H1 (cell line): ENCODE measurements around the gene KCMF1. TPM values are rescaled to one million over a fixed set of nuclear protein-coding genes. Genes with fewer than 3 reads are reported as not detected.

Experiments
- CTCF ChIA-PET: fragments of 300-600 bp; sonication (Branson Sonifier 250); formaldehyde crosslinking; loops from one replicate; lab custom pipeline; 2021; ENCODE audit not compliant: partially characterized antibody; lab: Charles Lee
- POLR2A ChIA-PET: fragments of 300-600 bp; sonication (Branson Sonifier 250); formaldehyde crosslinking; loops from one replicate; lab custom pipeline; 2021; ENCODE audit warnings: inconsistent platforms; ENCODE audit not compliant: partially characterized antibody; lab: Charles Lee
- DNase-seq, 2 experiments: peaks; one replicate each; pipeline versions ENCODE4 v3.0.0 to v3.0.0-alpha.2; 2010 to 2022; ENCODE audit warnings: low spot score in 2 of 2, low read depth in 1 of 2, mixed read lengths in 1 of 2
- FAIRE-seq: peaks from 2 replicates; lab custom pipeline; 2011; peaks lifted over from hg19 to GRCh38; lab: Jason Lieb, UNC
- H2AFZ ChIP-seq: 2 replicates; pipeline ENCODE4 v1.8.1; 2012; ENCODE audit warnings: low read length, inconsistent platforms
- H2AK5ac ChIP-seq: 2 replicates; pipeline ENCODE4 v1.6.1; 2013; ENCODE audit warnings: low read depth, low read length
- H2BK120ac ChIP-seq: replicated peaks from 2 replicates; pipeline ENCODE3; 2013; ENCODE audit warnings: low read depth, low read length, inconsistent platforms
- H2BK12ac ChIP-seq: 2 replicates; pipeline ENCODE4 v1.6.1; 2013; ENCODE audit warnings: low read depth, low read length
- H2BK15ac ChIP-seq: 2 replicates; pipeline ENCODE4 v1.6.1; 2013; ENCODE audit warnings: low read length
- H2BK20ac ChIP-seq: 2 replicates; pipeline ENCODE4 v1.6.1; 2013; ENCODE audit warnings: low read length
- H2BK5ac ChIP-seq: 2 replicates; pipeline ENCODE4 v1.6.1; 2013; ENCODE audit warnings: low read depth, low read length
- H3K14ac ChIP-seq: 2 replicates; pipeline ENCODE4 v1.6.1; 2013; ENCODE audit warnings: inconsistent platforms; ENCODE audit not compliant: insufficient read length
- H3K18ac ChIP-seq: 2 replicates; pipeline ENCODE4 v1.6.1; 2013; ENCODE audit warnings: low read length; ENCODE audit errors: extremely low read depth
- H3K23ac ChIP-seq: 2 replicates; pipeline ENCODE4 v1.6.1; 2013; ENCODE audit warnings: inconsistent platforms; ENCODE audit not compliant: insufficient read length
- H3K23me2 ChIP-seq: 2 replicates; pipeline ENCODE4 v1.6.1; 2013; ENCODE audit warnings: low read depth, low read length
- H3K27ac ChIP-seq: 2 replicates; pipeline ENCODE4 v1.6.1; 2011; ENCODE audit warnings: low read depth, low read length, inconsistent platforms
- H3K27me3 ChIP-seq, 4 experiments: replicated peaks in 1 of 4; 1 replicate in 1 of 4; 2 replicates in 3 of 4; pipeline versions ENCODE4 v1.6.1 to v1.8.1; 2011 to 2013; ENCODE audit warnings: low read length in 3 of 4, mild to moderate bottlenecking in 3 of 4, inconsistent platforms in 2 of 4, mixed read lengths in 2 of 4, moderate library complexity in 1 of 4; ENCODE audit not compliant: control insufficient read depth in 3 of 4, insufficient read depth in 3 of 4; ENCODE audit errors: extremely low read depth in 1 of 4
- H3K36me3 ChIP-seq, 4 experiments: 2 replicates each; pipeline versions ENCODE4 v1.6.1 to v1.8.1; 2011 to 2013; ENCODE audit warnings: mild to moderate bottlenecking in 4 of 4, low read length in 3 of 4, moderate library complexity in 2 of 4, control low read depth in 1 of 4, inconsistent platforms in 1 of 4; ENCODE audit not compliant: insufficient read depth in 4 of 4, control insufficient read depth in 2 of 4
- H3K4ac ChIP-seq: replicated peaks from 2 replicates; pipeline ENCODE3; 2013; ENCODE audit warnings: low read length, low read depth, mixed read lengths, inconsistent platforms; ENCODE audit not compliant: insufficient read length
- H3K4me1 ChIP-seq, 4 experiments: replicated peaks in 1 of 4; 1 replicate in 1 of 4; 2 replicates in 3 of 4; pipeline versions ENCODE4 v1.6.1 to v1.8.1; 2011 to 2013; ENCODE audit warnings: low read length in 3 of 4, inconsistent platforms in 2 of 4, mixed read lengths in 1 of 4; ENCODE audit not compliant: insufficient read depth in 4 of 4, control insufficient read depth in 3 of 4
- H3K4me2 ChIP-seq, 2 experiments: 2 replicates each; pipeline versions ENCODE4 v1.6.1 to v1.8.1; 2011 to 2013; ENCODE audit warnings: low read depth in 2 of 2, low read length in 2 of 2, control low read depth in 1 of 2, inconsistent platforms in 1 of 2, mild to moderate bottlenecking in 1 of 2; ENCODE audit not compliant: insufficient read depth in 1 of 2
- H3K4me3 ChIP-seq, 4 experiments: fragments of 200-600, 300-600 bp in 1 of 4; sonication (generic), shearing (Covaris generic), sonication (Bioruptor Twin) in 1 of 4; 2 replicates each; pipeline versions ENCODE4 v1.5.1 to v1.8.1; 2011 to 2016; ENCODE audit warnings: low read length in 4 of 4, low read depth in 3 of 4, control low read depth in 2 of 4, inconsistent platforms in 2 of 4, mild to moderate bottlenecking in 2 of 4, mixed read lengths in 1 of 4, moderate library complexity in 1 of 4; ENCODE audit not compliant: insufficient read depth in 2 of 4; ENCODE audit errors: extremely low read depth in 1 of 4
- H3K56ac ChIP-seq: replicated peaks from 2 replicates; pipeline ENCODE3; 2013; ENCODE audit warnings: low read depth, mild to moderate bottlenecking, mixed read lengths, low read length, inconsistent platforms; ENCODE audit not compliant: insufficient read length
- H3K79me1 ChIP-seq: 2 replicates; pipeline ENCODE4 v1.6.1; 2013; ENCODE audit warnings: low read depth, low read length, control low read depth
- H3K79me2 ChIP-seq, 2 experiments: 2 replicates each; pipeline versions ENCODE4 v1.6.1 to v1.8.1; 2012 to 2013; ENCODE audit warnings: low read length in 2 of 2, mild to moderate bottlenecking in 2 of 2, inconsistent platforms in 1 of 2; ENCODE audit not compliant: insufficient read depth in 2 of 2, control insufficient read depth in 1 of 2
- H3K9ac ChIP-seq, 4 experiments: replicated peaks in 1 of 4; 1 replicate in 1 of 4; 2 replicates in 3 of 4; pipeline versions ENCODE4 v1.6.1 to v1.8.1; 2011 to 2013; ENCODE audit warnings: low read depth in 3 of 4, low read length in 3 of 4, control low read depth in 2 of 4, mild to moderate bottlenecking in 2 of 4, moderate library complexity in 2 of 4, inconsistent platforms in 1 of 4; ENCODE audit errors: extremely low read depth in 1 of 4
- H3K9me3 ChIP-seq, 2 experiments: 2 replicates each; pipeline versions ENCODE4 v1.6.1 to v1.8.1; 2012 to 2013; ENCODE audit warnings: mild to moderate bottlenecking in 2 of 2, moderate library complexity in 2 of 2, control low read depth in 1 of 2, inconsistent platforms in 1 of 2, low read depth in 1 of 2, low read length in 1 of 2, mixed read lengths in 1 of 2; ENCODE audit not compliant: insufficient read depth in 2 of 2
- H4K20me1 ChIP-seq, 2 experiments: replicated peaks in 1 of 2; 2 replicates each; pipeline versions ENCODE3 to v1.8.1; 2011 to 2013; ENCODE audit warnings: inconsistent platforms in 2 of 2, low read length in 2 of 2, mild to moderate bottlenecking in 1 of 2; ENCODE audit not compliant: insufficient read depth in 2 of 2, control insufficient read depth in 1 of 2
- H4K5ac ChIP-seq: 2 replicates; pipeline ENCODE4 v1.6.1; 2013; ENCODE audit warnings: low read length, low read depth, mixed read lengths, inconsistent platforms; ENCODE audit not compliant: insufficient read length
- H4K8ac ChIP-seq: 2 replicates; pipeline ENCODE4 v1.8.0; 2013; ENCODE audit warnings: mild to moderate bottlenecking, moderate library complexity, low read length, inconsistent platforms; ENCODE audit not compliant: insufficient read depth; ENCODE audit errors: extremely low read depth
- H4K91ac ChIP-seq: replicated peaks from 2 replicates; pipeline ENCODE3; 2013; ENCODE audit warnings: low read length, mixed read lengths, inconsistent platforms; ENCODE audit not compliant: insufficient read length
- ATF2 ChIP-seq: IDR thresholded peaks from 2 replicates; pipeline ENCODE4 v1.6.1; 2012; ENCODE audit warnings: low read length, inconsistent platforms
- GTF2F1 ChIP-seq: IDR thresholded peaks from 2 replicates; pipeline ENCODE4 v1.6.1; 2012; ENCODE audit warnings: low read depth, low read length, improper control_type of control experiment, borderline replicate concordance
- JUND ChIP-seq: IDR thresholded peaks from 2 replicates; pipeline ENCODE4 v1.6.1; 2011; ENCODE audit warnings: mild to moderate bottlenecking, improper control_type of control experiment, low read length
- RFX5 ChIP-seq: IDR thresholded peaks from 2 replicates; pipeline ENCODE4 v1.6.1; 2011; ENCODE audit warnings: low read depth, low read length, improper control_type of control experiment, borderline replicate concordance
- SIRT6 ChIP-seq: IDR thresholded peaks from one replicate; pipeline ENCODE4 v1.7.1; 2012; ENCODE audit warnings: low read length, inconsistent platforms
- SIX5 ChIP-seq: IDR thresholded peaks from 2 replicates; pipeline ENCODE4 v1.6.1; 2011; ENCODE audit warnings: mild to moderate bottlenecking, low read depth, low read length
- WGBS, 2 experiments: shearing (Covaris generic) in 1 of 2; methylation state at CpG; one replicate each; pipeline versions ENCODE4 v1.1.6 to v1.1.7; 2013 to 2015; ENCODE audit warnings: low lambda C conversion rate in 2 of 2, mixed read lengths in 2 of 2, inconsistent platforms in 1 of 2, low coverage in 1 of 2, missing lambda C conversion rate in 1 of 2; ENCODE audit not compliant: insufficient replicate concordance in 2 of 2, insufficient coverage in 1 of 2, insufficient read length in 1 of 2; ENCODE audit errors: extremely low coverage in 1 of 2, missing lambda C conversion rate in 1 of 2; 5-methylcytosine and 5-hydroxymethylcytosine counted together
- polyA plus RNA-seq, 7 experiments: library from polyadenylated mRNA; depleted of rRNA in 3 of 7; stranded (reverse) in 5 of 7; unstranded in 2 of 7; fragments of >200 nt in 5 of 7; fragments of 200-250 nt in 2 of 7; gene quantifications; 1 replicate in 5 of 7; 2 replicates in 1 of 7; 4 replicates in 1 of 7; pipeline versions ENCODE4 v1.2.1 to v1.2.3, GENCODE V29; 2011 to 2013; ENCODE audit warnings: missing spikeins in 2 of 7, mixed read lengths in 2 of 7
- total RNA-seq: library from RNA; stranded (reverse); fragmentation: NEBNext Ultra II Directional; extraction: Animal tissue kit (Norgen Biotek cat#: 25700); gene quantifications from 2 replicates; pipeline ENCODE4 v1.2.1, GENCODE V29; 2021
- TF ChIP-seq, protein P1 (sequence below): IDR thresholded peaks from 2 replicates; pipeline ENCODE4 v1.6.1; 2012; ENCODE audit warnings: inconsistent platforms

Gene KCMF1
- total and polyA plus RNA-seq, 2 of the 8 experiments (the other 6 are each of a cell fraction or from before 2014, with no cell fraction given) = 86.9 to 149 TPM

GRCh38 chr2:85096616-85097015 is 125.7 kb downstream of the KCMF1 start:
- Histone ChIP-seq H4K91ac (no peak overlapping the region), H3K36me3 (no peaks in the 10 kb centered on the region), H3K4me2 (no peak overlapping the region), H2BK12ac (no peak overlapping the region), H4K20me1 (no peaks in the 10 kb centered on the region), H3K4ac (no peak overlapping the region), H3K18ac (no peak overlapping the region), H3K9ac (no peak overlapping the region), H3K56ac (no peak overlapping the region), H3K9me3 (no peaks in the 10 kb centered on the region), H2AK5ac (no peak overlapping the region), H4K8ac (no peak overlapping the region), H3K79me2 (no peaks in the 10 kb centered on the region), H3K27me3 (no peaks in the 10 kb centered on the region), H3K14ac (no peak overlapping the region), H3K4me3 (no peak overlapping the region), H3K23me2 (no peaks in the 10 kb centered on the region), H3K27ac (no peak overlapping the region), H2BK15ac (no peak overlapping the region), H2BK120ac (no peak overlapping the region), H2AFZ (no peak overlapping the region), H3K4me1 (no peaks in the 10 kb centered on the region), H4K5ac (no peak overlapping the region), H2BK20ac (no peak overlapping the region), H3K23ac (no peak overlapping the region), H2BK5ac (no peak overlapping the region), H3K79me1 (no peaks in the 10 kb centered on the region)
- DNase-seq = no peak
- POLR2A ChIA-PET = no interaction called here
- CTCF ChIA-PET = interaction anchor here (0.5 kb wide), 1 partner anchor 40 kb away, joined by 3 read pairs; no protein-coding TSS in a partner anchor
- no peak for FAIRE-seq
- WGBS, 2 experiments = 94% methylated on average over 6 of the region's 6 CpGs; no CpG with 5 or more reads in 1 of the 2 experiments
- TF ChIP-seq SIRT6 (no peak), GTF2F1 (no peak), JUND (no peak), SIX5 (no peak), ATF2 (no peak), RFX5 (no peak)
- TF ChIP-seq, protein P1, sequence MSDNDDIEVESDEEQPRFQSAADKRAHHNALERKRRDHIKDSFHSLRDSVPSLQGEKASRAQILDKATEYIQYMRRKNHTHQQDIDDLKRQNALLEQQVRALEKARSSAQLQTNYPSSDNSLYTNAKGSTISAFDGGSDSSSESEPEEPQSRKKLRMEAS = no peak
